ENCODE data around the gene AOAH.

Gene AOAH

DNA sequence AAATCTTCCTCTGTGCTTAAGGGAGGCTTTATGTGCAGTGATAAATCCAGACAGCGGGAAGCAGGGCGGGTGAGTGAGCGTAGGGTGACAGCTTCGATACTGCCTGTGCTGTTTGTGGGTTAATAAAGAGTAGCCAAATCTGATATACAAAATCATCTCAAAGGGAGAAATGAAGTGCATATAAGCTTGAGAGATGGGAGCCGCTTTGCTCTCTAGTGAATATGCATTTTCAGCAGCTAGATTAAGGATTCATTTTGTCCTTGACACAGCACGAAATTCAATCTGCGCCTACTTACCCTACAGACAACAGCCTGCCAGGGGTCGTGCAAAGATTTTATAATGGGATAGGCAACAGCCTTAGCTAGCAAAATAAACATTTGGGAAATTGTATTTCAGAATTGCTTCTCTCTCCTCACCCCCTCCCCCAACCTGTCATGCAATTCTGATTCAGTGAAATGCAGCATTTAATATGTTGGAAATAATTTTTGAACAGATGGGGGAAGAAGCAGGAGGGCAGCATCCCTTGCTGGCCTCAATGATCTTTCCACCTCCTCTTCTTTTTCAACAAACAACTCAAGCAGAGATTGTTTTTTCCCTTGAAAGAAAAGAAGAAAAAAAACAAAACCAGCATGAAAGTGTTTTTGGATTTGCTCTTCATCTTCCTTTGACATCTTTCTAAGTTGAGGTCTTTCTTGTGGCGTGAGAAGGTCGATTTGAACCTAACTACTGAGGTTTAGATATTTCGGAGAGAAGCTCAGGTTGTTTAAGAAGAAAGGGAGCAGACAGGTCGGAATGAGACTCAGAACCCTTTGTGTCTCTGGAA lies 117.9 kb downstream of the AOAH start:
- Histone ChIP-seq H3K36me3 (ENCODE audit: insufficient read depth, low read length) (no peaks in the 10 kb centered on the region), H3K9ac (ENCODE audit: low read depth, low read length) (no peak overlapping the region), H3K4me1 (ENCODE audit: control insufficient read depth, insufficient read depth, low read length) (peaks cover 5% of the 10 kb centered on the region), H3K4me3 (ENCODE audit: low read length) (no peak overlapping the region), H3K27me3 (ENCODE audit: control insufficient read depth, insufficient read depth, low read length) (peaks cover 41% of the 10 kb centered on the region), H3K9me3 (replicated peaks; ENCODE audit: low read length) (no peaks in the 10 kb centered on the region), H3K4me2 (ENCODE audit: low read length) (no peak overlapping the region)

GRCh38 chr7:36605261-36606051 lies 118.8 kb downstream of the AOAH start:
- Histone ChIP-seq H3K36me3 (ENCODE audit: insufficient read depth, low read length) (no peaks in the 10 kb centered on the region), H3K4me2 (ENCODE audit: low read length) (no peak overlapping the region), H3K9ac (ENCODE audit: low read depth, low read length) (no peak overlapping the region), H3K4me3 (ENCODE audit: low read length) (no peak overlapping the region), H3K27me3 (ENCODE audit: control insufficient read depth, insufficient read depth, low read length) (peaks cover 33% of the 10 kb centered on the region), H3K4me1 (ENCODE audit: control insufficient read depth, insufficient read depth, low read length) (peaks cover 12% of the 10 kb centered on the region), H3K9me3 (replicated peaks; ENCODE audit: low read length) (no peaks in the 10 kb centered on the region)

- Histone ChIP-seq H3K9ac (ENCODE audit: low read depth, low read length) (no peak overlapping the region), H3K27me3 (ENCODE audit: control insufficient read depth, insufficient read depth, low read length) (peaks cover 33% of the 10 kb centered on the region), H3K9me3 (replicated peaks; ENCODE audit: low read length) (no peaks in the 10 kb centered on the region), H3K4me1 (ENCODE audit: control insufficient read depth, insufficient read depth, low read length) (peaks cover 12% of the 10 kb centered on the region), H3K4me3 (ENCODE audit: low read length) (no peak overlapping the region), H3K4me2 (ENCODE audit: low read length) (no peak overlapping the region), H3K36me3 (ENCODE audit: insufficient read depth, low read length) (no peaks in the 10 kb centered on the region)
Observed at GRCh38 chr7:36604806-36605205, 119.5 kb downstream of the AOAH start.

GRCh38 chr7:36602934-36603887 lies 121.1 kb downstream of the AOAH start:
- H3K9ac ChIP-seq (ENCODE audit: low read depth, low read length), result no peak overlapping the region

GRCh38 chr7:36602511-36602910 lies 121.8 kb downstream of the AOAH start:
- no peak overlapping the region for H3K4me2 ChIP-seq (ENCODE audit: low read length)
- H3K4me1 ChIP-seq (ENCODE audit: control insufficient read depth, insufficient read depth, low read length), result peaks cover 12% of the 10 kb centered on the region
- H3K27me3 ChIP-seq (ENCODE audit: control insufficient read depth, insufficient read depth, low read length), result peaks cover 21% of the 10 kb centered on the region
- H3K9ac ChIP-seq (ENCODE audit: low read depth, low read length), result no peak overlapping the region
- H3K36me3 ChIP-seq (ENCODE audit: insufficient read depth, low read length), result no peaks in the 10 kb centered on the region
- H3K9me3 ChIP-seq (replicated peaks; ENCODE audit: low read length), result no peaks in the 10 kb centered on the region
- no peak overlapping the region for H3K4me3 ChIP-seq (ENCODE audit: low read length)

More at GRCh38 chr7:36602934-36603887, 121.1 kb downstream of the AOAH start:
- Histone ChIP-seq H3K4me3 (ENCODE audit: low read length) (no peak overlapping the region), H3K27me3 (ENCODE audit: control insufficient read depth, insufficient read depth, low read length) (peaks cover 25% of the 10 kb centered on the region), H3K4me2 (ENCODE audit: low read length) (no peak overlapping the region), H3K4me1 (ENCODE audit: control insufficient read depth, insufficient read depth, low read length) (peaks cover 12% of the 10 kb centered on the region), H3K36me3 (ENCODE audit: insufficient read depth, low read length) (no peaks in the 10 kb centered on the region), H3K9me3 (replicated peaks; ENCODE audit: low read length) (no peaks in the 10 kb centered on the region)

DNA sequence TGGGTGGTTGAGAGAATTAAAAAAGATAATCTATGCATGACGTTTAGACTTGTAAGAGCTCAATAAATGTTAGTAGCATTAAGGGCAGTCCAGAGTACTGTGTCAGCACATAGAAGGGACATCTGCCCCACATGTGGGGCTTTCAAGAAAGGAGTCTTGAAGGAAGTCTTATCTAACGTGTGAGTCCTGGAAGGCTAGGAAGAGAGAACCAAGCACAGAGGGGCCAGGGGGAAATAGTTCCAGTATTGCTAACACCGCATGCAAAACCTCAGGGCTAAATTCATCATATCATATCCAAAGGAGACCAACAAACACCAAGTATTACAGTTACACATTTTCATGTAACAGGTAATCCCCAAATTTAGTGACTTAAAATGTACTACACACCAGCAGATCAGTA lies 122.7 kb downstream of the AOAH start:
- H3K27me3 ChIP-seq (ENCODE audit: control insufficient read depth, insufficient read depth, low read length), result peaks cover 12% of the 10 kb centered on the region
- no peaks in the 10 kb centered on the region for H3K36me3 ChIP-seq (ENCODE audit: insufficient read depth, low read length)
- H3K4me1 ChIP-seq (ENCODE audit: control insufficient read depth, insufficient read depth, low read length), result peaks cover 12% of the 10 kb centered on the region
- peak overlapping the region; percentile 17 for H3K4me2 ChIP-seq (ENCODE audit: low read length)
- H3K4me3 ChIP-seq (ENCODE audit: low read length), result no peak overlapping the region
- no peak overlapping the region for H3K9ac ChIP-seq (ENCODE audit: low read depth, low read length)
- H3K9me3 ChIP-seq (replicated peaks; ENCODE audit: low read length), result no peaks in the 10 kb centered on the region

DNA sequence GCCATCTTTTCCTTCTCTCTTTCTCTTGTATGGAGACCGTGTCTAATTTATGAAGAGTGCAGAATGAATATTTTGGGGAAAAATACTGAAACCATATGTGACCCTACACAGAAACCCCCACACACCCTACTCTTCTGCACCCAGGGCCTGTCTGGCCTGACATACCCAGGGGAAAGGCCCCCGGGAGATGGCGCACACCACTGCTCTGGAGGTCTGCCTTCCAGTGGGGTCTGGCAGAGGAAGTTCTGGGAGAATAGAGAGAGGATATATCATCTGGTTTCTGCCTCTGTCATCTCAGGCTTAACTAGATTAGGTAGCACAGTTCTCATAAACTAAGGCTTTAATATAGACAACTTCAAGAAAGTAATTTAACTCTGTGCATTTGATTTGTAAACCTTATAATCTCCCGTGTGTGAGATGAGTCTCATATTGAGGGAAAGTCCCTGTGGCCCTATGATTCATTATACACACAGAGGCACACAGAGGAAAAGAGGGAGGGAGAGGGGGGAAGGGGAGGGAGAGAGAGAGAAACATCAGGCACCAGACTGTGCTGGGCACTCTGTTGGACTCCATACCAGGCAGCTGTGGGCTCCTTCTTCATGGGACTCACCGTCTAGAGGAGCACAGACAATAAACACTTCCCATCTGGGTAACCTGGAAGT lies 123.3 kb downstream of the AOAH start:
- Histone ChIP-seq H3K4me1 (ENCODE audit: control insufficient read depth, insufficient read depth, low read length) (peaks cover 12% of the 10 kb centered on the region), H3K27me3 (ENCODE audit: control insufficient read depth, insufficient read depth, low read length) (peaks cover 6% of the 10 kb centered on the region), H3K9me3 (replicated peaks; ENCODE audit: low read length) (no peaks in the 10 kb centered on the region), H3K36me3 (ENCODE audit: insufficient read depth, low read length) (no peaks in the 10 kb centered on the region), H3K4me2 (ENCODE audit: low read length) (peak overlapping the region; percentile 17), H3K4me3 (ENCODE audit: low read length) (no peak overlapping the region), H3K9ac (ENCODE audit: low read depth, low read length) (no peak overlapping the region)

DNA sequence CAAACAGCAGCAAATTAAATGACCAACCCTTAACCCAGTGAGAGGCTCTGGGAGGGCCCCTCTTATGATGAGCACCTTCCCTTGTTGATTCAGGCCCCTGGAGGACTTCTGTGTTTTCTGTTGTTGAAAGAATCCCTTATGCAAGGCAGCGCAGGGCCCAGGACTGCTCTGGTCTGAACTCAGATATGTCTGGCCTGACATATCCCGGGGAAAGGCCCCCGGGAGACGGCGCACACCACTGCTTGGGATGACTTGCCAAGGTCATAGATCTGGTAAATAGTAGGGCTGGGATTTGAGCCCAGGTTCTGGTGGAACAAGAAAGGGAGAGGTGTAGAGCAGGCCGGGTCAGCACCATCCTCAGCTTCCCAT lies 124.0 kb downstream of the AOAH start:
- no peaks in the 10 kb centered on the region for H3K36me3 ChIP-seq (ENCODE audit: insufficient read depth, low read length)
- H3K4me2 ChIP-seq (ENCODE audit: low read length), result no peak overlapping the region
- no peaks in the 10 kb centered on the region for H3K9me3 ChIP-seq (replicated peaks; ENCODE audit: low read length)
- no peak overlapping the region for H3K4me3 ChIP-seq (ENCODE audit: low read length)
- peaks cover 12% of the 10 kb centered on the region for H3K4me1 ChIP-seq (ENCODE audit: control insufficient read depth, insufficient read depth, low read length)
- H3K27me3 ChIP-seq (ENCODE audit: control insufficient read depth, insufficient read depth, low read length), result peaks cover 4% of the 10 kb centered on the region
- no peak overlapping the region for H3K9ac ChIP-seq (ENCODE audit: low read depth, low read length)

GRCh38 chr7:36599645-36600313 lies 124.5 kb downstream of the AOAH start:
- Histone ChIP-seq H3K27me3 (ENCODE audit: control insufficient read depth, insufficient read depth, low read length) (peaks cover 4% of the 10 kb centered on the region), H3K36me3 (ENCODE audit: insufficient read depth, low read length) (no peaks in the 10 kb centered on the region), H3K9ac (ENCODE audit: low read depth, low read length) (no peak overlapping the region), H3K4me2 (ENCODE audit: low read length) (no peak overlapping the region), H3K9me3 (replicated peaks; ENCODE audit: low read length) (no peaks in the 10 kb centered on the region), H3K4me3 (ENCODE audit: low read length) (no peak overlapping the region), H3K4me1 (ENCODE audit: control insufficient read depth, insufficient read depth, low read length) (peaks cover 12% of the 10 kb centered on the region)

DNA sequence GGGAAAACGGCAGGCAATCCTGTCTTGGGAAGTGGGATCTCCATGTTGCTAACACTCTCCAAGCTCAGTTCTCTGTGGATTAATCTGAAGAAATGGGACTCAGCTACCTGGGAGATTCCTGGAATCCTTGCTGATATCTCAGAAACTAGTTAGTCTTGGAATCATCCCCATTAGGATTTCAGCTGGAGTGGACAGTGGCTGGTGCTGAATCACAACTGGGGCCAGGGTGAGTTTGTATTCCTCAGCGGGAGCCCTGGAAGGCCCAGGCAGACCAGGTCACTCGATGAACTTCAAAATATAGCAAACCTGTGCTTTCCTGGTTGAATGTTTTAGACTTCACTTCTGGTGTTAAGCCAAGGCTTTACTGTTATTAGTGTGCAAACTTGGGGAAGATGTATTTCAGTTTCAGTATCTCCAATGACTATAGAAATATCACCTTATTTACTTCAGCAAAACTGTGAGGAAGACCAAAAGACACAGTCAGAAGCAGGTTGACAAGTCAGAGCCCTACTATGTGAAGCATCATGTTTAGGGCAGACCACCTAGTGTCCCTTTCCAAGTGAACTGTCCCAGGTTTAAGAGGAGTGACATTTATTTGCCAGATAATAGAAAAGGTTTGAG lies 126.1 kb downstream of the AOAH start:
- Histone ChIP-seq H3K9ac (ENCODE audit: low read depth, low read length) (no peak overlapping the region), H3K4me1 (ENCODE audit: control insufficient read depth, insufficient read depth, low read length) (peaks cover 12% of the 10 kb centered on the region), H3K4me2 (ENCODE audit: low read length) (no peak overlapping the region), H3K36me3 (ENCODE audit: insufficient read depth, low read length) (no peaks in the 10 kb centered on the region), H3K27me3 (ENCODE audit: control insufficient read depth, insufficient read depth, low read length) (peaks cover 4% of the 10 kb centered on the region), H3K4me3 (ENCODE audit: low read length) (no peak overlapping the region), H3K9me3 (replicated peaks; ENCODE audit: low read length) (no peaks in the 10 kb centered on the region)

Data from skeletal muscle satellite cell (primary cell).